Endothelial cell (in vitro differentiated cells): ENCODE measurements around the gene FOXL1. TPM values are rescaled to one million over a fixed set of nuclear protein-coding genes. Genes with fewer than 3 reads are reported as not detected.

ENCODE experiments used
- DNase-seq: peaks from one replicate; pipeline ENCODE4 v3.0.0; 2021; ENCODE audit warnings: low spot score
- H3K27ac Mint-ChIP-seq: one replicate; pipeline ENCODE4 v1.8.0; 2021; ENCODE audit warnings: mixed read lengths, inconsistent platforms; ENCODE audit not compliant: unreplicated experiment
- H3K27me3 Mint-ChIP-seq: one replicate; pipeline ENCODE4 v1.8.0; 2021; ENCODE audit warnings: mild to moderate bottlenecking, moderate library complexity, mixed read lengths, inconsistent platforms; ENCODE audit not compliant: unreplicated experiment
- H3K36me3 Mint-ChIP-seq: one replicate; pipeline ENCODE4 v1.8.0; 2021; ENCODE audit warnings: mild to moderate bottlenecking, low read depth, mixed read lengths, inconsistent platforms; ENCODE audit not compliant: unreplicated experiment
- H3K4me1 Mint-ChIP-seq: one replicate; pipeline ENCODE4 v1.8.0; 2021; ENCODE audit warnings: mild to moderate bottlenecking, mixed read lengths, inconsistent platforms; ENCODE audit not compliant: unreplicated experiment
- H3K4me3 Mint-ChIP-seq: one replicate; pipeline ENCODE4 v1.8.0; 2021; ENCODE audit warnings: mild to moderate bottlenecking, mixed read lengths, inconsistent platforms; ENCODE audit not compliant: unreplicated experiment
- H3K9me3 Mint-ChIP-seq: one replicate; pipeline ENCODE4 v1.8.0; 2021; ENCODE audit warnings: mixed read lengths, inconsistent platforms; ENCODE audit not compliant: unreplicated experiment
- total RNA-seq: library from RNA; stranded (reverse); fragmentation: NEBNext Ultra II Directional; extraction: Animal tissue kit (Norgen Biotek cat#: 25700); gene quantifications from one replicate; pipeline ENCODE4 v1.2.1, GENCODE V29; 2021; ENCODE audit not compliant: unreplicated experiment
- TF ChIP-seq, protein P1 (sequence below): fragments of 200-600 bp; sonication (generic); IDR thresholded peaks from one replicate; pipeline ENCODE4 v1.5.0; 2021; ENCODE audit warnings: antibody characterized with exemption; ENCODE audit not compliant: unreplicated experiment

Gene FOXL1
- total RNA-seq, 1 donor from 2014 or later = 3.4 TPM

DNA sequence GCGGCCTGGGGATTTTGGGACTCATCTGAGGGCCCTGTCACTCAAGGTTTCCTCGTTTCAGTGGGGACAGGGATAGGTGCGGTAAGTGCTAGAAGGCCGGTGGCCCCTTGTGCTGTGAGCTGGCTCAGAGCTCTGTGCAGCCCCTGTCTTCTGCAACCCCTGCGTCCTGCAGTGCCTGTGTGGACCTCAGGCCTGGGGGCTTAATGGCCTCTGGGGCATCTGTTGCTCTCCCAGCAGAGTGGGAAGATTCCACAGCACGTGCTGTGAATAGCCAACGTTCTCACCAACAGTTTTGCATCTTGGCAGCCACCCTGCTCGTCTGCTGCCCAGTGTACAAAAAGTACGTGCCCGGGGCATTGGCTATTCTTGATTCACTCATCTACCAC lies 6.8 kb upstream of the FOXL1 start:
- H3K4me3 Mint-ChIP-seq = peak overlapping the region; percentile 79
- H3K27me3 Mint-ChIP-seq = peaks cover 19% of the 10 kb centered on the region
- TF ChIP-seq, protein P1, sequence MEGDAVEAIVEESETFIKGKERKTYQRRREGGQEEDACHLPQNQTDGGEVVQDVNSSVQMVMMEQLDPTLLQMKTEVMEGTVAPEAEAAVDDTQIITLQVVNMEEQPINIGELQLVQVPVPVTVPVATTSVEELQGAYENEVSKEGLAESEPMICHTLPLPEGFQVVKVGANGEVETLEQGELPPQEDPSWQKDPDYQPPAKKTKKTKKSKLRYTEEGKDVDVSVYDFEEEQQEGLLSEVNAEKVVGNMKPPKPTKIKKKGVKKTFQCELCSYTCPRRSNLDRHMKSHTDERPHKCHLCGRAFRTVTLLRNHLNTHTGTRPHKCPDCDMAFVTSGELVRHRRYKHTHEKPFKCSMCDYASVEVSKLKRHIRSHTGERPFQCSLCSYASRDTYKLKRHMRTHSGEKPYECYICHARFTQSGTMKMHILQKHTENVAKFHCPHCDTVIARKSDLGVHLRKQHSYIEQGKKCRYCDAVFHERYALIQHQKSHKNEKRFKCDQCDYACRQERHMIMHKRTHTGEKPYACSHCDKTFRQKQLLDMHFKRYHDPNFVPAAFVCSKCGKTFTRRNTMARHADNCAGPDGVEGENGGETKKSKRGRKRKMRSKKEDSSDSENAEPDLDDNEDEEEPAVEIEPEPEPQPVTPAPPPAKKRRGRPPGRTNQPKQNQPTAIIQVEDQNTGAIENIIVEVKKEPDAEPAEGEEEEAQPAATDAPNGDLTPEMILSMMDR = no peak
- DNase-seq = no peak
- H3K9me3 Mint-ChIP-seq = no peaks in the 10 kb centered on the region
- H3K27ac Mint-ChIP-seq = no peak overlapping the region
- H3K36me3 Mint-ChIP-seq = peaks cover 20% of the 10 kb centered on the region
- H3K4me1 Mint-ChIP-seq = peaks cover 44% of the 10 kb centered on the region

DNA sequence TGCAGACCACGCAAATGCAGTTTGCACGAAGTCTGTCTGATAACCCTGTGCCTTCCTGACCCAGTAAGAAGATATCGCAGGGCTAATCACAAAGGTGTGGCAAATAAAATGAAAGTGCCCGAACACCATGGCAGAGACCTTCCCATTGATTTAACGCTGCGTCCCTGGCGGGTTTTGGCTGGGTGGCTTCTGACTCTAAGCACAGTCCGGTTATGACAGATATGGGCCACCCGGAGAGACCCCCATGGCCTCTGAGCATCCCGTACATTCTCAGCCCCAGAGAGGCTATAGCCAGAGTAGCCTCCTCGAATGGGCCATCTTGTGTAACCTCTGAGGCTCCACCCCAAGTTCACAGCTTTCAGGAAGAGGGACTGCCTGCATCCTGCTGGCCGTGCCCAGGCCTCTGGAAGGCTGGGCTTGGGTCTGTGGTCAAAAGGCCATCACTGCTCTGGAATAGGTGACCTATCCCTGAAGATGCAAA lies 6.3 kb upstream of the FOXL1 start:
- peaks cover 20% of the 10 kb centered on the region for H3K36me3 Mint-ChIP-seq

DNA sequence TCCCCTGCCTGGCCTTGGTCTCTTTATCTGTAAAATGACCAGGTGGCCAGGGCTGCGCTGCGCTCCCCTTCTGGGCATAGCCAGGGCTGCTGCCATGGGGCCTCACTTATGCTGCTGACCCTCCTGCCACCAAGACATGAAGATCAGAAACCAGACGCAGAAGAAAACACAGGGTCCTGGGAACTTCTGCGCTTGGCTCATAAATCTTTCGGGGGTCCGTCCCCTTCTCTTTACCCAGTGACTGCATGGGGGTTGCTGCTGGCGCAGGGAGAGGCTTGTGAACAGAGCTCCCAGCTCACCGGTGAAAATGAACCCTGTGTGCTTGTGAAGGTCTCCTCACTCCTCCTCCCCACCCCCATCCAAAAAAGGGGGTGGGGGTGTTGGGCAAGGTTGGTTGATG lies 5.7 kb upstream of the FOXL1 start:
- H3K36me3 Mint-ChIP-seq = peaks cover 20% of the 10 kb centered on the region
- DNase-seq = no peak
- H3K9me3 Mint-ChIP-seq = no peaks in the 10 kb centered on the region
- TF ChIP-seq, protein P1 = no peak
- H3K27ac Mint-ChIP-seq = no peak overlapping the region
- peaks cover 52% of the 10 kb centered on the region for H3K4me1 Mint-ChIP-seq
- peaks cover 22% of the 10 kb centered on the region for H3K27me3 Mint-ChIP-seq
- H3K4me3 Mint-ChIP-seq = no peak overlapping the region

More for the DNA sequence above, 6.3 kb upstream of the FOXL1 start:
- Mint-ChIP-seq H3K27me3 (peaks cover 20% of the 10 kb centered on the region), H3K27ac (no peak overlapping the region), H3K9me3 (no peaks in the 10 kb centered on the region), H3K4me1 (peaks cover 47% of the 10 kb centered on the region), H3K4me3 (no peak overlapping the region)
- no peak for DNase-seq
- TF ChIP-seq, protein P1 = no peak

DNA sequence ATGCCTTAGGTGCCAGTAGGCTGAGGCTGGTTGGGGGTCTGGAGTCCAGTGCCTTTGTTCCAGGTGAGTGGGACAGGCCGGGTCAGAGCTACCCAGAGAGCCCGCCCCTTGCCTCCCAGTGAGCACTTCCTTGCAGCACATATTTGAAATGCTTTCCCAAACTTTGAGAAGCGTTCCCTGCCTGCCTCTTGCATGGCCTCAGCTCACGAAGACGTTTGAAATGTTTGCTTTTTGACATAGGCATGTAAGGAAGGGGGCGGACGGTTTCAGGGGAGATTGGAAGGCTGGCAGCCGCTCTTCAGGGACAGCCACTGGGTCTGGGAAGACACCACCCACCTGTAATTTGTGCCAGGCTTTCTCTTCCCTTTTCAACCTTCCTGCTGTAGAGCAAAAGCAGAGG lies 5.1 kb upstream of the FOXL1 start:
- H3K27ac Mint-ChIP-seq = no peak overlapping the region
- peaks cover 23% of the 10 kb centered on the region for H3K36me3 Mint-ChIP-seq
- DNase-seq = no peak
- H3K27me3 Mint-ChIP-seq = peaks cover 25% of the 10 kb centered on the region
- H3K4me1 Mint-ChIP-seq = peaks cover 58% of the 10 kb centered on the region
- H3K4me3 Mint-ChIP-seq = no peak overlapping the region
- TF ChIP-seq, protein P1 = no peak
- no peaks in the 10 kb centered on the region for H3K9me3 Mint-ChIP-seq

DNA sequence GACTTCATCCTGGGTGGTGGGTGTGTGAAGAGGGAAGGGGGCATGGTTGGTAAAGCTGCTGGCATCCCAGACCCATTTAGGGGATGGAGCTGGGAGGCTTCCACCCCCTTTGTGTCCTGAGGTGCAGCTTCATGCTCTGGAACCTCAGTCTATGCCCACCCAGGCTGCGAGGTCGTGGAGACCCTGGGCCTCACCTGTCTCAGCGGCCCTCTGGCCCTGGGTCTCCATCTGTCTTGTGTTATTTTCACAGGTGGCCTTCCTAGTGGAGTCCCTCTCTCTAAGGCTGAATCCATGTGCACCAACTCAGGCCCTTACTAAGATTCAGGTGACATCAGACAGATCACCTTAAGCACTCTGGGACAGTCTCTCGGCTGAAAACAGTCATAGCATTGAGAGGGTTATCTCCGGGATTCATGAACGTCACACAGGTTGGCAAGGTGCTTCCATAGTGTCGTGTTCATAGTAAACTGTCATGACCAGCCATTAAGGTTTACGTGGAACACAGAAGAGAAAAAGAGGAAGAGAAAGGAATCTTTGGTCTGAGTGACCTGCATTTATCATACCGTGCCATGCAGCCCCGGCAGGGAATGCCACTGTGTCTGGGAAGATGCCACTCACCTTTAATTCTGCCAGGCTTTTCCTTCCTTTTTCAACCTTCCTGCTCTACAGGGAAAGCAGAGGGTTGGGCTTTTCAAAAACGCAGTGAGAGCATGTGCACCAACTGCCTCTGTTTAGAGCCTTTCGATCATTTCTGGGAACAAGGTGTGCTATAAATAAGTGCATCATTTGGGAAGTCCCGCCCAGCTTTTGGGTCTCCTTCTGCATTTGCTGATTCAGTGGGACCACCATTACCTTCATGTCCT lies 4.5 kb upstream of the FOXL1 start:
- Mint-ChIP-seq H3K27me3 (peaks cover 27% of the 10 kb centered on the region), H3K4me3 (no peak overlapping the region)

More for the DNA sequence above, 4.5 kb upstream of the FOXL1 start:
- H3K27ac Mint-ChIP-seq = no peak overlapping the region
- DNase-seq = no peak
- peaks cover 58% of the 10 kb centered on the region for H3K4me1 Mint-ChIP-seq
- TF ChIP-seq, protein P1 = no peak
- H3K9me3 Mint-ChIP-seq = no peaks in the 10 kb centered on the region
- H3K36me3 Mint-ChIP-seq = peaks cover 24% of the 10 kb centered on the region
